ENCODE results near the gene CDK6. TPM values are rescaled to one million over a fixed set of nuclear protein-coding genes. Genes with fewer than 3 reads are reported as not detected.

The CDK6 gene
- total RNA-seq, 4 donors from 2014 or later, result 11.2 to 18.5 (median 13.2) TPM

DNA sequence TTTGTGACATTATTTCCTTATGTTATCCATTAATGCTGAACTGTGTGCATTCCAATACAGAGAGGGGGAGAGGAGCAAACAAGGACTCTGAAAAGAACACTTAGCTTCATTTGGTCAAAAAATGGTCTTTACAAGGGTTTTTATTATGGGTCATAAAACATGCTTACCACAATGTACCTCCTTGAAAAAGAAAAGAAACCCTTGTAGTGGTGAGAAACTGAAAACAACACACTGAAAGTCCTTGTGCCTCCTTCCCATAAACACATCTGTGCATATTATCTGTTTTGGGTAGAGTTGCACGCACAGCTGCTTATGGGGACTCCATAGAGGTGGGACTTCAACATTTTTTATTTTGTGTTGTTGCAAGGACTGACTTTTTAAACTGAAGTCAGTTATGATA is 98.7 kb downstream of the CDK6 start:
- Histone ChIP-seq H3K4me1 (peaks cover 7 to 18% of the 10 kb centered on the region in 2 donors), H3K27ac (no peak overlapping the region), H3K4me3 (replicated peaks in 1 of 3) (no peak overlapping the region), H3K9me3 (no peaks in the 10 kb centered on the region), H3K36me3 (no peaks in the 10 kb centered on the region), H3K27me3 (no peaks in the 10 kb centered on the region)
- whole genome bisulfite sequencing, 2 donors, result 91 to 100% methylated on average over 1 of the region's 1 CpG
- TF ChIP-seq POLR2A (IDR thresholded peaks at IDR 0.05), result no peak
- TF ChIP-seq, protein P1, sequence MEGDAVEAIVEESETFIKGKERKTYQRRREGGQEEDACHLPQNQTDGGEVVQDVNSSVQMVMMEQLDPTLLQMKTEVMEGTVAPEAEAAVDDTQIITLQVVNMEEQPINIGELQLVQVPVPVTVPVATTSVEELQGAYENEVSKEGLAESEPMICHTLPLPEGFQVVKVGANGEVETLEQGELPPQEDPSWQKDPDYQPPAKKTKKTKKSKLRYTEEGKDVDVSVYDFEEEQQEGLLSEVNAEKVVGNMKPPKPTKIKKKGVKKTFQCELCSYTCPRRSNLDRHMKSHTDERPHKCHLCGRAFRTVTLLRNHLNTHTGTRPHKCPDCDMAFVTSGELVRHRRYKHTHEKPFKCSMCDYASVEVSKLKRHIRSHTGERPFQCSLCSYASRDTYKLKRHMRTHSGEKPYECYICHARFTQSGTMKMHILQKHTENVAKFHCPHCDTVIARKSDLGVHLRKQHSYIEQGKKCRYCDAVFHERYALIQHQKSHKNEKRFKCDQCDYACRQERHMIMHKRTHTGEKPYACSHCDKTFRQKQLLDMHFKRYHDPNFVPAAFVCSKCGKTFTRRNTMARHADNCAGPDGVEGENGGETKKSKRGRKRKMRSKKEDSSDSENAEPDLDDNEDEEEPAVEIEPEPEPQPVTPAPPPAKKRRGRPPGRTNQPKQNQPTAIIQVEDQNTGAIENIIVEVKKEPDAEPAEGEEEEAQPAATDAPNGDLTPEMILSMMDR (IDR thresholded peaks at IDR 0.05), result no peak
- DNase-seq, result no peak
- intact Hi-C loops (cut with DNase I), result no loop called here

DNA sequence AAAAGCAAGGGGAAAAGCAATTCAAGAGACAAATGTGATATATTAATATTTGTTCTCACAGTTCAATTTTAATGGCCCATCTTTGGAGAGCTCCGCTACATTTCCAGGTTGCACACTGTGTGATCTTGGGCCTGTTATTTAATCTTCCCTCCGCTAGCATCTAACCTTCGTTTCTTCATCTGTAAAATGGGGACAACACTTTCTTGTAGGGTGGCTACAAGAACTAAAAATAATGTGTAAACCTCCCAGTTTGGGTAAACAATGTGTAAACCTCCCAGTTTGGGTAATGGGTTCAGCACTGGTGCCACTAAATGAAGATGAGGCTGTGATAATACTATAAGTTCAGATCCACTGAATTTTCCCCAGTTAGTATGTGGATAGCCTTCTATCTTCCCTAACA is 99.5 kb downstream of the CDK6 start:
- Histone ChIP-seq H3K36me3 (no peaks in the 10 kb centered on the region), H3K27ac (no peak overlapping the region), H3K4me3 (replicated peaks in 1 of 3) (no peak overlapping the region), H3K9me3 (no peaks in the 10 kb centered on the region), H3K27me3 (no peaks in the 10 kb centered on the region), H3K4me1 (peaks cover 7 to 14% of the 10 kb centered on the region in 2 donors)
- intact Hi-C loops (cut with DNase I), result no loop called here
- 95 to 99% methylated on average over 3 of the region's 3 CpGs for WGBS, 2 donors
- TF ChIP-seq, protein P1 (IDR thresholded peaks at IDR 0.05), result no peak
- no peak for TF ChIP-seq POLR2A (IDR thresholded peaks at IDR 0.05)
- no peak for DNase-seq

DNA sequence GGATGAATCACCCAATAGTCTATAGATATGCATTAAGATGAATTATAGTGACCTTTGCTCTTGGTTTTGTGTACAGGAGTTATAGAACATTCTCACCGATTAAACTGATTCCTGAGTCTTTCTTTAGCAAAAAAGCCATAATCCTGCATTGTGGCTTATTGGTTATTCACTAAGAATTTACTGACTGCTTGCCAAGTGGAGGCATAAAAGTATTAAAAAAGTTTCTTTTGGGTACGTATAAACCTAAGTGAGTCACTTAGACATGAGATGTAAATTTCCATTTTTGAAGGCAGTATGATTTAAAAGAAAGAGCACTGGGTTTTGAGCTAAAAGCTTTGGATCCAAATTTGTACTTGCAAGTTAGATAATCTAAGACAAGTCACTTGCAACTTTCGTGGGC is 100.7 kb downstream of the CDK6 start:
- DNase-seq, result no peak
- 92% methylated on average over 3 of the region's 3 CpGs for WGBS, 2 donors
- intact Hi-C loops (cut with DNase I), result no loop called here

DNA sequence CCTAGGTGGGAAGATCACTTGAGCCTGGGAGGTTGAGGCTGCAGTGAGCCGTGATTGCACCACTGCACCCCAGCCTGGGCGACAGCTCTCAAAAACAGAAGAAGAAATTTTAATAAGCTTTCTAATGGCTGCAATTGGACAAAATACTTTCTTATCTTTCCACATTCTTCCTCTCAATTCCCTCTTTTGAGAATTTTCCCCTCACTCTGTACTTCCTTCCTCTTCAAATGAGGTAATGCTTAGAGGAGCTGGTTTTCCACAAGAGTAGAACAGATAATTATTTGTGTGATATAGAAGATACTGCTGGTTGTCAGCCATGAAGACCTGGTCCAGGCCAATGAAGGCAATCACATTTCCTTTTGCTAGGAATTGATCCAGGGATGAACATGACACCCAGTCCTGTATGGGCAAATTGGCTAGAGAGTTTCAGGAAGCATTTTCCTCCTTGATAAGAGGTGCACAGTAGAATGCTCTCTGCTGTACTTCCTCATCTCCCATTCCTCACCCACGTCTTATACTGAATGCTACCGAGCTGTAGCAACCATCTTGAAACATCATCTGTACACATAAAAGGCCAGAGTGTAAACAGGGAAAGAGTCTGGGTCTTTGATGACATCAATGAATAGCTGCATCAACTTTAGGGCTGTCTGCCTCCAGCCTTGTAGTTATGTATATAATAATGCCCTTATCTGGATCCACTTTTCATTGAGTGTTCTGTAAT is 103.9 kb downstream of the CDK6 start:
- Histone ChIP-seq H3K4me3 (replicated peaks in 1 of 3) (no peak overlapping the region), H3K27ac (no peak overlapping the region), H3K36me3 (no peaks in the 10 kb centered on the region), H3K4me1 (no peaks in the 10 kb centered on the region), H3K27me3 (no peaks in the 10 kb centered on the region), H3K9me3 (no peaks in the 10 kb centered on the region)
- WGBS, 2 donors, result 92 to 94% methylated on average over 4 of the region's 4 CpGs
- intact Hi-C loops (cut with DNase I), result no loop called here
- no peak for DNase-seq
- TF ChIP-seq, protein P1 (IDR thresholded peaks at IDR 0.05), result no peak
- TF ChIP-seq POLR2A (IDR thresholded peaks at IDR 0.05), result no peak

More for the DNA sequence above, 100.7 kb downstream of the CDK6 start:
- TF ChIP-seq POLR2A (IDR thresholded peaks at IDR 0.05), result no peak
- TF ChIP-seq, protein P1 (IDR thresholded peaks at IDR 0.05), result no peak
- Histone ChIP-seq H3K27ac (no peak overlapping the region), H3K27me3 (no peaks in the 10 kb centered on the region), H3K36me3 (no peaks in the 10 kb centered on the region), H3K9me3 (no peaks in the 10 kb centered on the region), H3K4me3 (replicated peaks in 1 of 3) (no peak overlapping the region), H3K4me1 (peaks cover 0 to 4% of the 10 kb centered on the region in 2 donors)

DNA sequence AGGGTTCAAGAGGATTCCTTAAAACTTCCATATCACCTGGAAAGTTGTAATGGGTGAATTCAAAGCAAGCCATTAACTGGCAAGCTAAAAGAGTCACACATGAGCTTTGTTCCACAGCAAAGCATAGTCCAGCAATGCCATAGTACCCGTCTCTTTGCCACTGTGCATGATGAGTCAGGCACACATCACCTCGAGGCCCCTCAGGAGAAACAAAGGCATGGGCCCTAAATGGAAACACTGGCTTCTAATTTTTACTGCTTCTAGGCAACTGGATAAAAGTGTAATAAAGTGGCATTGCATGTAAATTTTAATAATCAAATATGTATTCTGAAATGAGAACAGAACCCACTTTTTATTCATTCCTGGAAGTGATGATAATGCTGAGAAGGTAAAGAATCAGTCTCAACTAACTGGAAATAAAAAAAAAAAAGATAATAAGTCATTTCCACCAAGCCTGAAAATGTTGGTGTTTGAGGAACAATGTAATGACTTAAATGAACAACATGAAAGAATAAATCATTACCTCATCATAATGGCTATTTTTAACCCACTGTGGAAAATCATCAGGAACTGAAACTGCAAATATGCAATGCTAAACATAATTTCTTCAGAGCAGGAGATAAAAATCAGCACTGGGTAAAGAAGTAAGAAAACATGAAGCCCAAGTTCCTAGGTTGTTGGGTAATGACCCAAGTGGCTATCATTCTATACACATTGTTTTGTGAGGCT is 104.9 kb downstream of the CDK6 start:
- no peak overlapping the region for H3K27ac ChIP-seq
- H3K9me3 ChIP-seq, result no peaks in the 10 kb centered on the region
- intact Hi-C loops (cut with DNase I), result no loop called here
- H3K27me3 ChIP-seq, result no peaks in the 10 kb centered on the region
- DNase-seq, result no peak
- H3K36me3 ChIP-seq, result no peaks in the 10 kb centered on the region
- no peaks in the 10 kb centered on the region for H3K4me1 ChIP-seq
- WGBS, 2 donors, result 83 to 92% methylated on average over 2 of the region's 2 CpGs
- no peak overlapping the region for H3K4me3 ChIP-seq (replicated peaks in 1 of 3)
- TF ChIP-seq POLR2A (IDR thresholded peaks at IDR 0.05), result no peak
- TF ChIP-seq, protein P1 (IDR thresholded peaks at IDR 0.05), result no peak

Measured in thyroid gland (tissue), 4 donors.